ENCODE measurements around the gene KCNMA1.

- TF ChIP-seq CTCF (IDR thresholded peaks at IDR 0.05) (no peak), EP300 (IDR thresholded peaks at IDR 0.05) (peak; percentile 88 to 99 (median 91))
Measured at GRCh38 chr10:77195101-77195500, 442.5 kb downstream of the KCNMA1 start.
